ENCODE data around the gene TSSK1B.

TSSK1B gene

DNA sequence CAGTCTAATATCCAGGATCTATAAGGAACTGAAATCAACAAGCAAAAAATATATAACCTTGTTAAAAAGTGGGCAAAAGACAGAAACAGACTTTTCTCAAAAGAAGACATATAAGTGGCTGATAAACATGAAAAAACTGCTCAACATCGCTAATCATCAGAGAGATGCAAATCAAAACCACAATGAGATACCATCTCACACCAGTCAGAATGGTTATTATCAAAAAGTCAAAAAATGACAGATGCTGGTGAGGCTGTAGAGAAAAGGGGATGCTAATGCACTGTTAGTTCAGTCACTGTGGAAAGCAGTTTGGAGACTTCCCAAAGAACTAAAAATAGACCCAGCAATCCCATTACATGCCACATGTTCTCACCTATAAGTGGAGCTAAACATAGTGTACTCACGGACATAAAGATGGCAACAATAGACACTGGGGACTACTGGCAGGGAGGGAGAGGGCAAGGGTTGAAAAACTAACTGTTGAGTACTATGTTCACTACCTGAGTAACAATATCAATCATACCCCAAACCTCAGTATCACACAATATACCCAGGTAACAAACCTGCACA is 11.7 kb upstream of the TSSK1B start:
- Mint-ChIP-seq H3K27ac (peak overlapping the region; percentile 94 to 100 (median 99)), H3K36me3 (ENCODE audit: low read depth) (peaks cover 16% of the 10 kb centered on the region), H3K4me3 (no peak overlapping the region), H3K9me3 (peaks cover 28% of the 10 kb centered on the region), H3K4me1 (peaks cover 53% of the 10 kb centered on the region), H3K27me3 (ENCODE audit: low read depth) (no peaks in the 10 kb centered on the region)
- TF ChIP-seq, protein P1, sequence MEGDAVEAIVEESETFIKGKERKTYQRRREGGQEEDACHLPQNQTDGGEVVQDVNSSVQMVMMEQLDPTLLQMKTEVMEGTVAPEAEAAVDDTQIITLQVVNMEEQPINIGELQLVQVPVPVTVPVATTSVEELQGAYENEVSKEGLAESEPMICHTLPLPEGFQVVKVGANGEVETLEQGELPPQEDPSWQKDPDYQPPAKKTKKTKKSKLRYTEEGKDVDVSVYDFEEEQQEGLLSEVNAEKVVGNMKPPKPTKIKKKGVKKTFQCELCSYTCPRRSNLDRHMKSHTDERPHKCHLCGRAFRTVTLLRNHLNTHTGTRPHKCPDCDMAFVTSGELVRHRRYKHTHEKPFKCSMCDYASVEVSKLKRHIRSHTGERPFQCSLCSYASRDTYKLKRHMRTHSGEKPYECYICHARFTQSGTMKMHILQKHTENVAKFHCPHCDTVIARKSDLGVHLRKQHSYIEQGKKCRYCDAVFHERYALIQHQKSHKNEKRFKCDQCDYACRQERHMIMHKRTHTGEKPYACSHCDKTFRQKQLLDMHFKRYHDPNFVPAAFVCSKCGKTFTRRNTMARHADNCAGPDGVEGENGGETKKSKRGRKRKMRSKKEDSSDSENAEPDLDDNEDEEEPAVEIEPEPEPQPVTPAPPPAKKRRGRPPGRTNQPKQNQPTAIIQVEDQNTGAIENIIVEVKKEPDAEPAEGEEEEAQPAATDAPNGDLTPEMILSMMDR (IDR thresholded peaks at IDR 0.05; ENCODE audit: unreplicated experiment in 3 of 3): no peak

DNA sequence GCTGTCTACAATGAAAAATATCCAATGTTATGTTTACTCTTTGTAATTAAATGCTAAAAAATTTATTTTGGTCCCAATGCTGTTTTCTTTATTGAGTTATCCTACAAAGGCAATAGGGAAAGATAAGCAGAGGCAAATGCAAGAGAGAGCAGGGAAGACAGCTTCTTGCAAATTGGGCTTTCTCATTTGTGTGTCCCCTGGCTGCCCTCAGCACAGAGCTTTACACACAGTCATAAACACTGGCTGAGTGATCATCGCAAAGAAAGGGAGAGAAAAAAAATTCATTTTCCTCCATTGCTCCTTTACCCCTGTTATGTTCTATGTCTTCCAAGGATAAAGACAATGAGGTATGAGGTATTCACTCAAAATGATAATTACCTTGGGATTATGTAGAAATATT is 2.3 kb upstream of the TSSK1B start:
- H3K36me3 Mint-ChIP-seq (ENCODE audit: low read depth): no peaks in the 10 kb centered on the region
- peaks cover 6% of the 10 kb centered on the region for H3K9me3 Mint-ChIP-seq
- no peaks in the 10 kb centered on the region for H3K27me3 Mint-ChIP-seq (ENCODE audit: low read depth)
- no peak overlapping the region for H3K4me3 Mint-ChIP-seq
- TF ChIP-seq, protein P1 (IDR thresholded peaks at IDR 0.05; ENCODE audit: unreplicated experiment in 3 of 3): no peak
- peak overlapping the region; percentile 25 to 98 (median 95) for H3K27ac Mint-ChIP-seq
- H3K4me1 Mint-ChIP-seq: peaks cover 33% of the 10 kb centered on the region

DNA sequence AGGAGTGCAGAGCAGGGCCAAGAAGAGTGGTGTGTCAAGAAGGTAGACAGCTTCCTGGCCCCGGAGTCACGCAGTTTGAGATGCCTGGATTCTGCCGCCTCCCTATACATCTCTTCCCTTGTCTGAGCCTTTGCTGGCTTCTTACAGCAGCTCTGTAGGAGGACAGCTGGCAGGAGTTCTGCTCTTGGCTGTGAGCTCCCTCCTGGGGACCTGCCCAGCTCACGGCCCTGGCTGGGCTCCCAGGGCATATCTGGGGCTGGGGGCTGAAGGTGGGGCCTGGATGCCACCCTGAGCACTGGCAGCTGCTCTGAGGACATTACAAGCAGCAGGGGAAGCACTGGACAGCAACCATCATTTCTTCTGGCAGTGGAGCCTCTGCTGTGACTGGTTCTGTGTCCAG is 786 bp upstream of the TSSK1B start:
- H3K36me3 Mint-ChIP-seq (ENCODE audit: low read depth): no peaks in the 10 kb centered on the region
- peak overlapping the region in 2 of 3 experiments; percentile 95 to 98 for H3K27ac Mint-ChIP-seq
- H3K4me3 Mint-ChIP-seq: no peak overlapping the region
- peaks cover 33% of the 10 kb centered on the region for H3K4me1 Mint-ChIP-seq
- peaks cover 4% of the 10 kb centered on the region for H3K9me3 Mint-ChIP-seq
- H3K27me3 Mint-ChIP-seq (ENCODE audit: low read depth): no peaks in the 10 kb centered on the region
- TF ChIP-seq, protein P1 (IDR thresholded peaks at IDR 0.05; ENCODE audit: unreplicated experiment in 3 of 3): no peak

DNA sequence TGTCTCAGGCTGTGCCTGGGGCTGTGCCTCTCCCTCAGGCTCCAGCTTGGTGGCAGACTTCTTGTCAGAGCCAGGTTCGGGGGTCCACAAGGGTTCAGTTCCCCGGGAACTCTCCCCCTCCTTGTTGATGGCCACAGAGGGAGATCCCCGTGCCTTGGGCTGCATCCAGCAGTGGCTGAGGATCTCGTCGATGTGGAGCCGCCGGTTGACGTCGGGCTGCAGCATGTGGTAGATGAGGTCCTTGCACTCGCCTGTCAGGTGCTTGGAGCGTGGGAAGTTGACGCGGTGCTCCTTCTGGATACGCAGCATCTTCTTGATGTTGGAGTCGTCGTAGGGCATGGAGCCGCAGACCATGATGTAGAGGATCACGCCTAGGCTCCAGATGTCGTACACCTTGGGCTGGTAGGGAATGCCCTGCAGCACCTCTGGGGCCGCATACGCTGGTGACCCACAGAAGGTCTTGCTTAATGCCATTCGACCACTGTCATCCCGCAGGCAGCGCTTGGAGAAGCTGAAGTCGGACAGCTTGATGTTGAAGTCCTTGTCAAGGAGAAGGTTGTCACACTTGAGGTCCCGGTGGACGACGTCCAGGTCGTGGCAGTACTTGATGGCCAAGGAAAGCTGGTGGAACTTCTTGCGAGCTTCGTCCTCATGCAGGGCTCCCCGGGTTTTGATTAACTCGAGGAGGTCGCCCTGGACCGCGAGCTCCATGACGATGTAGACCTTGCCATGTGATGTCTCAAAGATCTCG is 752 bp downstream of the TSSK1B start:
- TF ChIP-seq, protein P1 (IDR thresholded peaks at IDR 0.05; ENCODE audit: unreplicated experiment in 3 of 3): no peak
- Mint-ChIP-seq H3K27ac (no peak overlapping the region), H3K4me3 (no peak overlapping the region), H3K9me3 (no peaks in the 10 kb centered on the region), H3K4me1 (peaks cover 33% of the 10 kb centered on the region), H3K27me3 (ENCODE audit: low read depth) (no peaks in the 10 kb centered on the region), H3K36me3 (ENCODE audit: low read depth) (no peaks in the 10 kb centered on the region)

DNA sequence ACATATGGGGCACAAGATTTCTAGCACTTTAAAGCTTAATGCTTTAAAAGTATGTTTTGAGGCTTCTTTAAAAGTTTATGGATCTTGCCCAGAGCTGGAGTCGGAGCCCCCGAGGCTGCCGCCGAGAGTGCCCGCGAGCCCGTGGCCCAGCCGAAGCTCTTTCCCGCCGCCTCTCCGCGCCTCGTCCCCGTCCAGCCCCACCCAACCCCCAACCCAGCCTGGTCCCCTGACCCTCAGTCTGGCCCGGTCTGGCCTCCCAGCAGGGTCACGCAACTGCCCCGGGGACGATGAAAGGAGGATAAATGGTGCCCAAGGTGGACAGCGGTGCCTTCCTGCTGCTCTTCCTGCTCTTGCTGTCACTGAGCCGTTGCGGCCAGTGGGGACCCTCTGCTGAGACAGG is 1.7 kb downstream of the TSSK1B start:
- peaks cover 32% of the 10 kb centered on the region for H3K4me1 Mint-ChIP-seq
- H3K27ac Mint-ChIP-seq: peak overlapping the region in 2 of 3 experiments; percentile 34 to 45
- no peaks in the 10 kb centered on the region for H3K36me3 Mint-ChIP-seq (ENCODE audit: low read depth)

More for the DNA sequence above, 1.7 kb downstream of the TSSK1B start:
- H3K9me3 Mint-ChIP-seq: no peaks in the 10 kb centered on the region
- H3K4me3 Mint-ChIP-seq: no peak overlapping the region
- TF ChIP-seq, protein P1 (IDR thresholded peaks at IDR 0.05; ENCODE audit: unreplicated experiment in 3 of 3): no peak
- H3K27me3 Mint-ChIP-seq (ENCODE audit: low read depth): no peaks in the 10 kb centered on the region

Measured in nephron (organoid).